ENCODE data around the gene KCNJ6. TPM values are rescaled to one million over a fixed set of nuclear protein-coding genes. Genes with fewer than 3 reads are reported as not detected.
"Not testable (repeated sequence)": the region's sequence is repeated elsewhere in the genome, so short reads cannot be mapped to it uniquely, and the experiment has no call there.

The KCNJ6 gene
- total and polyA plus RNA-seq, 5 donors, result 0.03 TPM; not detected in 4

DNA sequence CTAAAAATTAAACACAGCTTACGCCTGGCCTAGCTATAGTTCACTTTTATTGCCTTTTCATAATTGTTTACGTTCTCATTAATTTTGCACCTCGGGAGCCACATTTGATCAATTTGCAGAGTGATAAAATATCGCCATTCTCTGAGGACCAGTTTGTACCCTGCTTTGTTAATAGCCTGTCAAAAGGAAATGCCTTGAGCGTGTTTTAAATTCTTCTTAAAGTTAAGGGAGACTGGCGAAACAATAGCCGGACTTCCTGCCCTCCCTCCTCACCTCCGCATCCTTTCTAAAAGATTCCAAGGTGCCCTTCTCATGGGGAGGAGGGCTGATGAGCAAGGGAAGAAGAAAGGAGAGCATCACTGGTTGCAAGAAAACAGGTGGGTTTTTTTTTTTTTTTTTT is 271.6 kb downstream of the KCNJ6 start:
- Histone ChIP-seq H3K4me1 (ENCODE audit: control insufficient read depth, insufficient read depth, low read length) (no peaks in the 10 kb centered on the region), H3K4me3 (ENCODE audit: low read length) (no peak overlapping the region), H3K9me3 (ENCODE audit: control insufficient read depth, low read length) (no peaks in the 10 kb centered on the region), H3K27ac (ENCODE audit: low read length) (no peak overlapping the region), H3K27me3 (ENCODE audit: control insufficient read depth, insufficient read depth) (no peaks in the 10 kb centered on the region)
- intact Hi-C loops (cut with DNase I), result no loop called here
- 56% methylated on average over 8 of the region's 8 CpGs for WGBS
- DNase-seq, result no peak
- peak; percentile 64 to 84 for ATAC-seq

DNA sequence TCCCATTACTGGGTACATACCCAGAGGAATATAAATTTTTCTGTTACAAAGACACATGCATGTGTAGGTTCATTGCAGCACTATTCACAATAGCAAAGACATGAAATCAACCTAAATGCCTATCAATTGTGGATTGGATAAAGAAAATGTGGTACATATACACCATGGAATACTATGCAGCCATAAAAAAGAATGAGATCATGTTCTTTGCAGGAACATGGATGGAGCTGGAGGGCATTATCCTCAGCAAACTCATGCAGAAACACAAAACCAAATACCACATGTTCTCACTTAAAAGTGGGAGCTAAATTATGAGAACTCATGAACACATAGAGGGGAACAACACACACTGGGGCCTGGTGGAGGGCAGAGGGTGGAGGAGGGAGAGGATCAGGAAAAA is 272.4 kb downstream of the KCNJ6 start:
- intact Hi-C loops (cut with DNase I); H3K4me1 ChIP-seq (ENCODE audit: control insufficient read depth, insufficient read depth, low read length); H3K4me3 ChIP-seq (ENCODE audit: low read length); H3K27me3 ChIP-seq (ENCODE audit: control insufficient read depth, insufficient read depth); H3K9me3 ChIP-seq (ENCODE audit: control insufficient read depth, low read length); H3K27ac ChIP-seq (ENCODE audit: low read length); DNase-seq; ATAC-seq: not testable (repeated sequence)

GRCh38 chr21:37642493-37642892 is 273.8 kb downstream of the KCNJ6 start:
- intact Hi-C loops (cut with DNase I), result no loop called here
- no peak overlapping the region for H3K27ac ChIP-seq (ENCODE audit: low read length)
- ATAC-seq (no peak), DNase-seq (no peak)
- no peaks in the 10 kb centered on the region for H3K27me3 ChIP-seq (ENCODE audit: control insufficient read depth, insufficient read depth)
- no peaks in the 10 kb centered on the region for H3K4me1 ChIP-seq (ENCODE audit: control insufficient read depth, insufficient read depth, low read length)
- H3K9me3 ChIP-seq (ENCODE audit: control insufficient read depth, low read length), result peaks cover 2% of the 10 kb centered on the region
- H3K4me3 ChIP-seq (ENCODE audit: low read length), result no peak overlapping the region
- WGBS, result 60% methylated on average over 3 of the region's 3 CpGs

- Histone ChIP-seq H3K9me3 (ENCODE audit: control insufficient read depth, low read length) (peaks cover 2% of the 10 kb centered on the region), H3K4me3 (ENCODE audit: low read length) (no peak overlapping the region), H3K27ac (ENCODE audit: low read length) (no peak overlapping the region), H3K27me3 (ENCODE audit: control insufficient read depth, insufficient read depth) (no peaks in the 10 kb centered on the region), H3K4me1 (ENCODE audit: control insufficient read depth, insufficient read depth, low read length) (no peaks in the 10 kb centered on the region)
- DNase-seq (no peak), ATAC-seq (no peak)
- WGBS, result 60% methylated on average over 2 of the region's 2 CpGs
- intact Hi-C loops (cut with DNase I), result no loop called here
These were observed 276.5 kb downstream of the KCNJ6 start for GRCh38 chr21:37639756-37640155.

DNA sequence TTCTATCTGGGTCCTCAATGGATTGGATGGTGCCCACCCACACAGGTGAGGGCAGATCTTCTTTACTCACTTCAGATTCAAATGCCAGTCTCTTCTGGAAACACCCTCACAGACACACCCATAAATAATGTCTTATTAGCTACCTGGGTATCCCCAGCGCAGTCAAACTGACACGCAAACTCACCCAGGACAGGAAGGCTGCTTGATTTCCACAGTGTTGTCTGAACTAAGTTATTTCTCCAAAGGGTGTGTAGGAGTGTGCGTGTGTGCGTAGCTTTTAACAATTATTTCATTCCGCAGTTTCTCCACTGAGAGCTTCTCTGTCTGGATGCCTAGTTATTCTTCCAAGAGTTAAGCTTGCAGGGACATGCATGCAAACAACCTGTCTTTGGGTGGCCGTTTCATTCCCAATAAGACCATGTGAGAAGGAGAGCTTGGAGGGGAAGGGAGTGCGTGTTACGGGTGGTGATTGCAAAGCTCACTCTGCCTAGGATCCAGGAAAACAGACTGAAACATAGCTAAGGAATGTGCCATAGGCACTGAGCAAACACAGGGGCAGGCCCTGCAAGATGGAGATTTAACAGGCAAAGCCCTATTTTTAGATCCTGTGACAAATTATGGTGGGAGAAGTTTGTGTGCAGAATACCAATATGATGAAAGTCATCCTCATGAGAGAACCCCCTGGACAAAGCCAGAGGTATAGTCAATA is 280.0 kb downstream of the KCNJ6 start:
- Histone ChIP-seq H3K4me3 (ENCODE audit: low read length) (no peak overlapping the region), H3K9me3 (ENCODE audit: control insufficient read depth, low read length) (peaks cover 2% of the 10 kb centered on the region), H3K4me1 (ENCODE audit: control insufficient read depth, insufficient read depth, low read length) (no peaks in the 10 kb centered on the region), H3K27me3 (ENCODE audit: control insufficient read depth, insufficient read depth) (no peaks in the 10 kb centered on the region), H3K27ac (ENCODE audit: low read length) (no peak overlapping the region)
- no peak for DNase-seq
- whole genome bisulfite sequencing, result 76% methylated on average over 8 of the region's 8 CpGs
- no peak for ATAC-seq
- intact Hi-C loops (cut with DNase I), result no loop called here

GRCh38 chr21:37631319-37632117 is 284.7 kb downstream of the KCNJ6 start:
- H3K27ac ChIP-seq (ENCODE audit: low read length), result no peak overlapping the region
- DNase-seq, result no peak
- no peak overlapping the region for H3K4me3 ChIP-seq (ENCODE audit: low read length)

DNA sequence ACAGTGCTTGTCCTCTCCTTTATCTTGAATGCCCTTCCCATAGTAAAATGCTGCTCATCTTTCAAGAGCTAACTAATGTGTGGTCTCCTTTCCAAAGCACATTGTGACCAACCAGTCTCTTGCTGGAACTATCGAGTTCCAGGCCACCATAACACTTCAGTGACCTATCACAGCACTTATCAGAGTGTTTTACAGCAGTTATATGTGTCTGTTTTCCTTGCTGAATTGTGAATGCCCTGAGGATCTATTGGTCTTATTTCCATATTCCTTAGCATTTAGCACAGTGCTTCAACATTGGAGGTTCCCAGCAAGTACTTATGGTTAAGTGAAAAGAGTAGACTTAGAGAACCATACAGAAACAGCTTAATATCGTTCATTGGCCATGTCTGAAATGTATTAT is 285.4 kb downstream of the KCNJ6 start:
- no peak overlapping the region for H3K4me3 ChIP-seq (ENCODE audit: low read length)
- no peak overlapping the region for H3K27ac ChIP-seq (ENCODE audit: low read length)
- no peaks in the 10 kb centered on the region for H3K27me3 ChIP-seq (ENCODE audit: control insufficient read depth, insufficient read depth)
- ATAC-seq (no peak), DNase-seq (no peak)
- no peaks in the 10 kb centered on the region for H3K9me3 ChIP-seq (ENCODE audit: control insufficient read depth, low read length)
- no peaks in the 10 kb centered on the region for H3K4me1 ChIP-seq (ENCODE audit: control insufficient read depth, insufficient read depth, low read length)
- intact Hi-C loops (cut with DNase I), result no loop called here
- WGBS, result 77% methylated on average over 2 of the region's 2 CpGs

More at GRCh38 chr21:37631319-37632117, 284.7 kb downstream of the KCNJ6 start:
- H3K27me3 ChIP-seq (ENCODE audit: control insufficient read depth, insufficient read depth), result no peaks in the 10 kb centered on the region
- 61% methylated on average over 12 of the region's 12 CpGs for WGBS
- intact Hi-C loops (cut with DNase I), result no loop called here
- peak in 1 of 2 donors; percentile 67 for ATAC-seq
- no peaks in the 10 kb centered on the region for H3K4me1 ChIP-seq (ENCODE audit: control insufficient read depth, insufficient read depth, low read length)
- no peaks in the 10 kb centered on the region for H3K9me3 ChIP-seq (ENCODE audit: control insufficient read depth, low read length)

GRCh38 chr21:37628362-37628761 is 287.9 kb downstream of the KCNJ6 start:
- H3K27ac ChIP-seq (ENCODE audit: low read length), result no peak overlapping the region
- no peak overlapping the region for H3K4me3 ChIP-seq (ENCODE audit: low read length)
- no peak for DNase-seq
- no peak for ATAC-seq
- no peaks in the 10 kb centered on the region for H3K9me3 ChIP-seq (ENCODE audit: control insufficient read depth, low read length)
- intact Hi-C loops (cut with DNase I), result no loop called here
- no peaks in the 10 kb centered on the region for H3K27me3 ChIP-seq (ENCODE audit: control insufficient read depth, insufficient read depth)
- no peaks in the 10 kb centered on the region for H3K4me1 ChIP-seq (ENCODE audit: control insufficient read depth, insufficient read depth, low read length)
- WGBS, result 97% methylated on average over 3 of the region's 3 CpGs

- DNase-seq, result no peak
- 94% methylated on average over 2 of the region's 2 CpGs for WGBS
- Histone ChIP-seq H3K4me1 (ENCODE audit: control insufficient read depth, insufficient read depth, low read length) (peaks cover 5% of the 10 kb centered on the region), H3K27me3 (ENCODE audit: control insufficient read depth, insufficient read depth) (no peaks in the 10 kb centered on the region), H3K4me3 (ENCODE audit: low read length) (no peak overlapping the region), H3K27ac (ENCODE audit: low read length) (no peak overlapping the region), H3K9me3 (ENCODE audit: control insufficient read depth, low read length) (no peaks in the 10 kb centered on the region)
- ATAC-seq, result peak in 1 of 2 donors; percentile 21
- intact Hi-C loops (cut with DNase I), result no loop called here
These were observed 288.7 kb downstream of the KCNJ6 start for GRCh38 chr21:37627561-37627960.

- Histone ChIP-seq H3K4me3 (ENCODE audit: low read length) (no peak overlapping the region), H3K27me3 (ENCODE audit: control insufficient read depth, insufficient read depth) (no peaks in the 10 kb centered on the region), H3K9me3 (ENCODE audit: control insufficient read depth, low read length) (no peaks in the 10 kb centered on the region), H3K4me1 (ENCODE audit: control insufficient read depth, insufficient read depth, low read length) (peaks cover 5% of the 10 kb centered on the region), H3K27ac (ENCODE audit: low read length) (no peak overlapping the region)
- ATAC-seq, result peak in 1 of 2 donors; percentile 64
- intact Hi-C loops (cut with DNase I), result no loop called here
- no peak for DNase-seq
- WGBS, result 59% methylated on average over 4 of the region's 4 CpGs
These were observed 289.2 kb downstream of the KCNJ6 start for GRCh38 chr21:37627074-37627473.

DNA sequence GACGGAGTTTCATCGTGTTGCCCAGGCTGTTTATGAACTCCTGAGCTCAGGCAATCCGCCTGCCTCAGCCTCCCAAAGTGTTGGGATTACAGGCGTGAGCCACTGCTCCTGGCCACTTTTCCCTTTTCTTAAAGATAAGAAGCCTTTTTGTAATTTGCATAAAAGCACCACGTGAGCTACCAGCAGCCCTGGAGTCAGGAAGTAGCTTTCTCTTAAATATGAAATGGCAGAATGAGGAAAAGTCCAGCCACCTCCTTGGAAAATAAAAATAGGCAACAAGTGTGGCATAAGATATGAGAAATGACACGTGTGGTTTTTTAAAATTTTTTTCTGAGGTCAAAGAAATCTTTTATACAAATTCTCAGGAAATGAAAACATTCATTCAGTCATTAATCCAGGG is 289.9 kb downstream of the KCNJ6 start:
- H3K27me3 ChIP-seq (ENCODE audit: control insufficient read depth, insufficient read depth), result no peaks in the 10 kb centered on the region
- H3K4me1 ChIP-seq (ENCODE audit: control insufficient read depth, insufficient read depth, low read length), result peaks cover 5% of the 10 kb centered on the region
- no peak for ATAC-seq
- H3K4me3 ChIP-seq (ENCODE audit: low read length), result no peak overlapping the region
- H3K9me3 ChIP-seq (ENCODE audit: control insufficient read depth, low read length), result no peaks in the 10 kb centered on the region
- no peak overlapping the region for H3K27ac ChIP-seq (ENCODE audit: low read length)
- intact Hi-C loops (cut with DNase I), result no loop called here
- 77% methylated on average over 6 of the region's 6 CpGs for WGBS
- DNase-seq, result no peak

All from right cardiac atrium (tissue), 5 donors.